SKM-1 (cell line): Measurements from ENCODE around the gene ARL6IP1.

Source experiments
- DNase-seq: peaks from one replicate; lab custom pipeline; 2025; ENCODE audit not compliant: unreplicated experiment; lab: John Stamatoyannopoulos, UW

The ARL6IP1 gene

GRCh38 chr16:18801145-18801972 is at the start of gene ARL6IP1:
ARL6IP1 (minus strand) TSS chr16:18801549; CDS start chr16:18801466, 83 bp downstream.
- DNase-seq: peak; percentile 96

GRCh38 chr16:18846416-18846815 is 45.1 kb upstream of the ARL6IP1 start:
- no peak for DNase-seq

- no peak for DNase-seq
These were observed 41.2 kb upstream of the ARL6IP1 start for GRCh38 chr16:18842565-18842964.

GRCh38 chr16:18841833-18842525 is 40.6 kb upstream of the ARL6IP1 start:
- DNase-seq: no peak

- DNase-seq: no peak
These were observed 38.2 kb upstream of the ARL6IP1 start for GRCh38 chr16:18839555-18839954.

GRCh38 chr16:18836702-18837101 is 35.4 kb upstream of the ARL6IP1 start:
- no peak for DNase-seq

GRCh38 chr16:18834864-18835263 is 33.5 kb upstream of the ARL6IP1 start:
- DNase-seq: no peak

- no peak for DNase-seq
These were observed 32.6 kb upstream of the ARL6IP1 start for GRCh38 chr16:18833707-18834505.

- DNase-seq: no peak
These were observed 31.3 kb upstream of the ARL6IP1 start for GRCh38 chr16:18832613-18833012.

GRCh38 chr16:18832006-18832405 is 30.7 kb upstream of the ARL6IP1 start:
- no peak for DNase-seq

GRCh38 chr16:18829251-18829650 is 27.9 kb upstream of the ARL6IP1 start:
- DNase-seq: no peak

GRCh38 chr16:18827890-18828289 is 26.5 kb upstream of the ARL6IP1 start:
- DNase-seq: no peak

GRCh38 chr16:18816286-18816685 is 14.9 kb upstream of the ARL6IP1 start:
- DNase-seq: no peak

- no peak for DNase-seq
These were observed 10.6 kb upstream of the ARL6IP1 start for GRCh38 chr16:18811925-18812324.

GRCh38 chr16:18809165-18809564 is 7.8 kb upstream of the ARL6IP1 start:
- DNase-seq: no peak

GRCh38 chr16:18805257-18805773 is 4.0 kb upstream of the ARL6IP1 start:
- DNase-seq: no peak

GRCh38 chr16:18804540-18804939 is 3.2 kb upstream of the ARL6IP1 start:
- DNase-seq: no peak

GRCh38 chr16:18803569-18804462 is 2.5 kb upstream of the ARL6IP1 start:
- no peak for DNase-seq

GRCh38 chr16:18802767-18803343 is 1.5 kb upstream of the ARL6IP1 start:
- DNase-seq: no peak

GRCh38 chr16:18800775-18801144 is 589 bp downstream of the ARL6IP1 start:
- DNase-seq: no peak
